DMS 273 (cell line): ENCODE measurements around the gene NATD1.
"Not testable (repeated sequence)": the region's sequence is repeated elsewhere in the genome, so short reads cannot be mapped to it uniquely, and the experiment has no call there.

ENCODE experiments used
- DNase-seq: peaks from one replicate; lab custom pipeline; 2025; ENCODE audit not compliant: unreplicated experiment; lab: John Stamatoyannopoulos, UW

The NATD1 gene

GRCh38 chr17:21194226-21194625 is 59.0 kb downstream of the NATD1 start:
- DNase-seq: peak; percentile 67

GRCh38 chr17:21193031-21193430 is 60.2 kb downstream of the NATD1 start:
- DNase-seq: peak; percentile 15

DNA sequence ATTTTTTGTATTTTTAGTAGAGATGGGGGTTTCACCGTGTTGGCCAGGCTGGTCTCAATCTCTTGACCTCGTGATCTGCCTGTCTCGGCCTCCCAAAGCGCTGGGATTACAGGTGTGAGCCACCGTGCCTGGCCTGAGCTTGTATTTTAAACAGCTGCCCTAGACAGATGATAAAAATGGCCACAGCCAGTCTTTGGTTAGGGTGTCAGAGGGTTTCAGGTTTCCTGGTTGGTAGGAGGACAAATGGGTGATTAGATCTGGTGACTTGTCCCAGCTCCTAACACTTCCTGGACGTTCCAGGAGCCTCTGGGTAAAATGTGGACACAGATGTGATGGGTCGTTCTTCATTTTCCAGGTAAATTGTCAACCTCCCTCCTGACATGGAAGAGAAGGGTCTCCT is 60.8 kb downstream of the NATD1 start:
- DNase-seq: not testable (repeated sequence)

DNA sequence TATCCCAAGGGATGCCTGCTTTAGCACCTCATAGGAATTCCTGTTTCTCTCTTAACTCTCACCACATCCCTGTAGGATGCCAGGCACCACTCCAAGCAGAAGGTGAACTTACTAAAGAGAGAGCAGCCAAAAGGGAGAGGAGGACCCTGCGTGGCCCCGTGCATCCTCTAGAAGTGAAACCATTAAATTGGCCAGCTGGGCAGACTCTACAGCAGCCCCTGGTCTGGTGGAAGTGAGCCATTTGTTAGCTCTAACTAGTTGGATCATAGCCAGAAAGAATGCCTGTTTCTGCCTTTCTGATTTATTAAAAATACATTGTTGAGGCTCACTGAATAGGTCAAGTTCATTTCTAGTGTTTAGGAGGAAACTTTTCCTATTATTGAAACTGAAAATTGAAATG is 61.5 kb downstream of the NATD1 start:
- DNase-seq: peak; percentile 65

DNA sequence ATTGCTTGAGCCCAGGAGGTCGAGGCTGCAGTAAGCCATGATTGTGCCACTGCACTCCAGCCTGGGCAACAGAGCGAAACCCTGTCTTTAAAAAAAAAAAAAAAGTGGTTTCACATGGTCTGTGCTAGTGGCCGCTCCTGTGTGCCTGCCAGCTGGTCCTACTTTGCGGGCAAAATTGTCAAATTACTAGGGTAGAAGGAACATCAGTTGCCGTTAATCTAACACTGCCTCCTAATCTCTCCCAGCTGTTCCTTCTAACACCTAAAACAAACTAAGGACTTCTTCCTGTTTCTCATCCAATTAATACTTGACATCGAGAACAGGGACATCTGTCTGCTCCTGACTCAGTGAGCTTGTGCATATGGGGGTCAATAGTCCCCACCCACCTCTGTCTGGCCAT is 63.1 kb downstream of the NATD1 start:
- DNase-seq: peak; percentile 59

GRCh38 chr17:21189361-21189760 is 63.8 kb downstream of the NATD1 start:
- no peak for DNase-seq
